ENCODE data around the gene TRIM34. TPM values are rescaled to one million over a fixed set of nuclear protein-coding genes. Genes with fewer than 3 reads are reported as not detected.

Gene TRIM34
- total and polyA plus RNA-seq, 10 of the 15 experiments (the other 5 are each of a cell fraction or from before 2014, with no cell fraction given), result 16.7 to 51.4 (median 21.5) TPM

- H3K9ac ChIP-seq (ENCODE audit: control insufficient read depth, insufficient read depth, low read length), result no peak overlapping the region
- ChIA-PET POLR2A (no interaction called here), RAD21 (ENCODE audit: unreplicated experiment) (no interaction called here), SMC1A (ENCODE audit: uncharacterized antibody, unreplicated experiment) (interaction anchor here (1.0 to 4.6 kb wide), 3 partner anchors 36 to 211 kb away, joined by 3 to 21 read pairs (median 3); partner anchors contain the start of gene TRIM5), CTCF (interaction anchor here (0.9 to 2.0 kb wide), 5 partner anchors 9 to 122 kb away, joined by 3 to 5 read pairs (median 4); partner anchors contain the start of gene TRIM5)
- DNase-seq (ENCODE audit: low read depth, low spot score) (no peak), FAIRE-seq (no peak), ATAC-seq (no peak)
- peaks cover 0 to 2% of the 10 kb centered on the region in 2 experiments; a peak in 1 of 4 replicates for H3K36me3 ChIP-seq (ENCODE audit: control insufficient read depth in 2 of 2, insufficient read depth in 2 of 2, low read length in 1 of 2)
- no peaks in the 10 kb centered on the region for H3K9me3 ChIP-seq (replicated peaks; ENCODE audit: control insufficient read depth, insufficient read depth, low read length)
- intact Hi-C loops (cut with micrococcal nuclease; ENCODE audit: unreplicated experiment), result no loop called here
- in situ Hi-C loops (cut with MboI), result no loop called here
- no peak for TF ChIP-seq CTCF (IDR thresholded peaks at IDR 0.05 in 2 of 3, conservative IDR thresholded peaks at IDR 0.05 in 1 of 3; ENCODE audit: control insufficient read depth in 2 of 3, extremely low read depth in 1 of 3, insufficient read depth in 1 of 3, low read depth in 3 of 3, low read length in 3 of 3)
- TF ChIP-seq YY1 (IDR thresholded peaks at IDR 0.05; ENCODE audit: low read depth, low read length), result no peak
- no peak for TF ChIP-seq POU2F2 (IDR thresholded peaks at IDR 0.05; ENCODE audit: borderline replicate concordance, low read depth, low read length)
- TF ChIP-seq SPI1 (IDR thresholded peaks at IDR 0.05; ENCODE audit: borderline replicate concordance, insufficient read depth, low read depth, low read length), result no peak
- TF ChIP-seq NR2F1 (conservative IDR thresholded peaks at IDR 0.05), result no peak
- TF ChIP-seq MYC (IDR thresholded peaks at IDR 0.05; ENCODE audit: insufficient read depth, insufficient read length, insufficient replicate concordance, low read length, severe bottlenecking), result no peak
- TF ChIP-seq, protein P1, sequence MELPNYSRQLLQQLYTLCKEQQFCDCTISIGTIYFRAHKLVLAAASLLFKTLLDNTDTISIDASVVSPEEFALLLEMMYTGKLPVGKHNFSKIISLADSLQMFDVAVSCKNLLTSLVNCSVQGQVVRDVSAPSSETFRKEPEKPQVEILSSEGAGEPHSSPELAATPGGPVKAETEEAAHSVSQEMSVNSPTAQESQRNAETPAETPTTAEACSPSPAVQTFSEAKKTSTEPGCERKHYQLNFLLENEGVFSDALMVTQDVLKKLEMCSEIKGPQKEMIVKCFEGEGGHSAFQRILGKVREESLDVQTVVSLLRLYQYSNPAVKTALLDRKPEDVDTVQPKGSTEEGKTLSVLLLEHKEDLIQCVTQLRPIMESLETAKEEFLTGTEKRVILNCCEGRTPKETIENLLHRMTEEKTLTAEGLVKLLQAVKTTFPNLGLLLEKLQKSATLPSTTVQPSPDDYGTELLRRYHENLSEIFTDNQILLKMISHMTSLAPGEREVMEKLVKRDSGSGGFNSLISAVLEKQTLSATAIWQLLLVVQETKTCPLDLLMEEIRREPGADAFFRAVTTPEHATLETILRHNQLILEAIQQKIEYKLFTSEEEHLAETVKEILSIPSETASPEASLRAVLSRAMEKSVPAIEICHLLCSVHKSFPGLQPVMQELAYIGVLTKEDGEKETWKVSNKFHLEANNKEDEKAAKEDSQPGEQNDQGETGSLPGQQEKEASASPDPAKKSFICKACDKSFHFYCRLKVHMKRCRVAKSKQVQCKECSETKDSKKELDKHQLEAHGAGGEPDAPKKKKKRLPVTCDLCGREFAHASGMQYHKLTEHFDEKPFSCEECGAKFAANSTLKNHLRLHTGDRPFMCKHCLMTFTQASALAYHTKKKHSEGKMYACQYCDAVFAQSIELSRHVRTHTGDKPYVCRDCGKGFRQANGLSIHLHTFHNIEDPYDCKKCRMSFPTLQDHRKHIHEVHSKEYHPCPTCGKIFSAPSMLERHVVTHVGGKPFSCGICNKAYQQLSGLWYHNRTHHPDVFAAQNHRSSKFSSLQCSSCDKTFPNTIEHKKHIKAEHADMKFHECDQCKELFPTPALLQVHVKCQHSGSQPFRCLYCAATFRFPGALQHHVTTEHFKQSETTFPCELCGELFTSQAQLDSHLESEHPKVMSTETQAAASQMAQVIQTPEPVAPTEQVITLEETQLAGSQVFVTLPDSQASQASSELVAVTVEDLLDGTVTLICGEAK (IDR thresholded peaks at IDR 0.05; ENCODE audit: borderline replicate concordance), result no peak
- H3K4me3 ChIP-seq, result no peak overlapping the region
- BruUV-seq (replicated peaks), result no TSS peak
- no peak overlapping the region for H2AFZ ChIP-seq (ENCODE audit: control insufficient read depth, low read depth, low read length)
- H3K4me1 ChIP-seq (ENCODE audit: control insufficient read depth, insufficient read depth, low read length), result no peaks in the 10 kb centered on the region; the same call in 1 of the 2 replicates
- no peaks in the 10 kb centered on the region for H3K27me3 ChIP-seq (replicated peaks in 1 of 2; ENCODE audit: control insufficient read depth in 2 of 2, insufficient read depth in 2 of 2, low read length in 1 of 2)
- no peaks in the 10 kb centered on the region for H3K79me2 ChIP-seq (ENCODE audit: control insufficient read depth, insufficient read depth, low read length)
- H3K27ac ChIP-seq (ENCODE audit: control insufficient read depth, insufficient read depth), result no peak overlapping the region
- H3K4me2 ChIP-seq (ENCODE audit: control insufficient read depth, insufficient read depth), result 0 out of 2 replicates have a peak overlapping the region, but pooled peaks have one; percentile 38
- H4K20me1 ChIP-seq (ENCODE audit: control insufficient read depth, insufficient read depth), result no peaks in the 10 kb centered on the region
- WGBS (ENCODE audit: insufficient coverage, insufficient replicate concordance, low lambda C conversion rate, missing lambda C conversion rate), result 65% methylated on average over 3 of the region's 3 CpGs
Measured at GRCh38 chr11:5597953-5598352, 26.8 kb upstream of the TRIM34 start.
